Suppressor macrophage treated with lipopolysaccharide for 4 hours (primary cell): Measurements from ENCODE around the gene KLF6.

Experiments
- DNase-seq: peaks from one replicate; pipeline ENCODE4 v3.0.0-alpha.2; 2020

Gene KLF6

DNA sequence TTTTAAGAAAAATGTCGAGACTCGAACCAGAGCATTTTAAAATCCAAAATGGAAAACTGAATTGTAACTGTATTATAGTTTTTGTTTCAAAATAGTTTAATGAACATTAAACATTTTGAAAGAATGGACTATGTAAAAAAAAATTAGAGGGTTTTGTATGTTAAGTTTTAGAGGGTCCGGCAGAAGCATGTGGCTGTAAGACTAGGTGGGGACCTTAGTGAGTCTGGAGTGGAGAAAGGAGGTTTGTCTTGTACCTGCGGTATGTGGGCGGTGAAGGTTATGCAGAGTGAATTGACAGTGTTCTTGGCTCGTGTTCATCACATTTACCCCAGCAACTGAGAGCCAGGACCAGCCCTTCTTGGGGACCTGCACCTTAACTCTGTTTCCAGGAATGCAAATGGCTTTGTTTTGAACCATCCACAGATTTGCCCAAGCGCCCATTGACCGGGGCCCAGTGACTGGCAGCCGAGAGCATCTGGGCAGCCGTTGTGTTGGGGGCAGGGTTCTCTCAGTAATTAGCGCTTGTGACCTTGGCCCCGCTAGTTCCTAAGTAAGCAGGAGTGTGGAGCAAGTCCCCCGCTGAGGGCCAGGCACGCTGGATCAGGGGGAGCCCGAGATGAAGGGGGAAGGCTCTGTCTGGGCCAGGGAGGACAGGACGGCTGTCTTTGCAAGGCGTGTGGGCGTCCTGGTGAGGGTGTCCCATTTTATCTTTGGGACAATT lies 1.4 kb upstream of the KLF6 start:
- no peak for DNase-seq

GRCh38 chr10:3785851-3786271 lies 852 bp upstream of the KLF6 start:
- DNase-seq, result peak; percentile 36

DNA sequence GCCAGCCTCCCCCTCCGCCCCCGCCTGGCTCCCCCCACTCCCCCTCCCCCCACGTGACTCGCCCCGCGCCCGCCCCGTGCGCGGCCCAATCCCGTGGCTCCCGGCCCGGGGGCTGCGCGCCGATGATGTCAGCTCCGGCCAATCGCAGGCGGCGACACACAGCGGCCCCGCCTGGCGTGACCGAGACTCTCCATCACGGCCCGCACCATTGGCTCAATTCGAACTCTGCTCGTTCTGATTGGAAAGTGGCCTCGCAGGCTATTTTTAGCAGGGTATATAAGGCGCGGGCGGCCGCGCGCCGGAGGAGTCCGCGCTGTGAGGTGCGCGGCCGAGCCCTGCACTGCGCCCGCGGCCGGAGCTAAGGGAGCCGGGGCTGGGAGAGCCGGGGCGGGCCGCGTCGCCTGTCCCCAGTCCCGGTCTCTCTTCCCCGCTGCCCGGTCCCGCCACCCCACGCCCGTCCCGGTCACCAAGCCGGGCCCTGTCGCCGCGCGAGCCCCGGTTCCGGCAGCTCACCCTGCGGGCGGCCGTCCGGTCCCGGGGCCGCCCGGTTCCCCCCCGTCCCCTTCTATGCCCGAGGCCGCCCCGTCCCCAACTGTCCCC lies 342 bp upstream of the KLF6 start:
- DNase-seq, result peak; percentile 100

GRCh38 chr10:3783682-3784432 lies 1.2 kb downstream of the KLF6 start:
- DNase-seq, result peak; percentile 77

- peak; percentile 80 for DNase-seq
Observed at GRCh38 chr10:3783316-3783681, 1.7 kb downstream of the KLF6 start.

- DNase-seq, result peak; percentile 90
Observed at GRCh38 chr10:3782451-3783315, 2.3 kb downstream of the KLF6 start.

DNA sequence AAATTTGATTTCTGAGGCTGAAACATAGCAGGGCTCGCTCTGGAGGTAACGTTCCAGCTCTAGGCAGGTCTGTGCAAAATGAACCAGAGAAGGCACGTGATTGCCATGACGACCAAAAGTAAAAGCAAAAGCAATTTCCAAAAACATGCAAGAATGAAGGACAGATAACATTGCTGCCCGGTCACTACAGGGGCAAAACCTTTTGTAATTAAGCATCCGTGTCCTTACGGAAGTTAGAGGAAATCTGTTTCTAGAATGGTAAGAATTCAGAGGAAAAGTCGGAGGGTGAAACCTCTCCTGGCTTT lies 2.9 kb downstream of the KLF6 start:
- DNase-seq, result peak; percentile 63

DNA sequence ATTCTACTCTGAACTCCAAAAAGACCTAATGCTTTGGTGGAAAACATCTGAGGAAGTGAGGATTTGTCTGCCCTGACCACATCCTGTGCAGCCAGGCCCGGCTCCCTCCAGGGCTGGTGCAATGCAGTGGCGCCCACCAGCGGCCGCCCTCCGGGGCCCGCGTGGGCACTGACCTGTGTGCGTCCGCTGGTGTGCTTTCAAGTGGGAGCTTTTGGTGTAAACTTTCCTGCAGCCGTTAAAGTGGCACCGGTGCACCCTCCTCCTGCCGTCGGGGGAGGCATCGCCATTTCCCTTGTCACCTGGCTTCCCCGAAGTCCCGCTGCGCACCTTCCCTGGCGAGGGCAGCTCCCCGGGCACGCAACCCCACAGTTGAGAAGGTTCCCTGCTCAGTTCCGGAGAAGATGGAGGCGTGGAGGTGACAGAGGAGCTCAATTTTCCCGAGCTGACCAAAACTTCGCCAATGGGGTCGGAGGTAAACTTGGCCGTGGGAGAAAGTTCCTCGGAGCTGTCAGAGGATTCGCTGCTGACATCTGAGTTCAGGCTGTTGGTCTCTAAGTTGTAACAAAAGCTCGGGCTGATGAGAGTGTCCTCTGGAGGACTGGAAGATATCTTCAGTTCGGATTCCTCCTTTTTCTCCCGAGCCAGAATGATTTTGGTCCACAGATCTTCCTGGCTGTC lies 3.4 kb downstream of the KLF6 start:
- DNase-seq, result peak; percentile 79

- DNase-seq, result no peak
Observed at GRCh38 chr10:3780771-3781467, 4.1 kb downstream of the KLF6 start.

DNA sequence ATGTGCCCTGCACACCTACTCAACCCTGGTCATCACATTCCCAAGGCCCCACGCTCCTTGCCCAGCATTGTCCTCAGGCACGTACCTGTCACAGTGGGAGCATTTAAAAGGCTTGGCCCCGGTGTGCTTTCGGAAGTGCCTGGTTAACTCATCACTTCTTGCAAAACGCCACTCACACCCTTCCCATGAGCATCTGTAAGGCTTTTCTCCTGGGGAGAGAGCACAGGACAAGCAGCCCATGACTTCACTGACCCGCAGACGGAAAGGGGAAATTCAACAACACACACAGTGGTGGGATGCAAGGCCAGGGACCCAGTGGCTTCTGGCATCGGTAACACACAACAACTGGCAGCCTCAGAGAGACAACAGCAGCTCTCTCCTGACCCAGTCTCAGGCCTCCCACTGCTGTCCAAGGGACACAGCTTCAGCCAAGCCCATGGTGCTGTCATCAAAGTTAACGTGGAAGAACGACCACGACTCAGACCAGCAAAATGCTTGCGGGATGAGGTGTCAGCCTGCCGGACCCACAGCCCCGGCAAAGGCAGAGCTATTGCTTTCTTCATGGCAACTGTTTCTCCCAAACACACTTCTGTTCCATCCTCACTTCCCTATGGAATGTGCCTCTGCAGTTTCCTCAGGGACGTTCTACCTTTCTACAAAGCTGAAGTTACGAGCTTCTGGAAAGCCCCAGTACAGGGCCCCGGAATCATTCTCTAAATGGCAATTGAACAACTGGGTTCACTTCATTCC lies 4.8 kb downstream of the KLF6 start:
- DNase-seq, result peak; percentile 62

DNA sequence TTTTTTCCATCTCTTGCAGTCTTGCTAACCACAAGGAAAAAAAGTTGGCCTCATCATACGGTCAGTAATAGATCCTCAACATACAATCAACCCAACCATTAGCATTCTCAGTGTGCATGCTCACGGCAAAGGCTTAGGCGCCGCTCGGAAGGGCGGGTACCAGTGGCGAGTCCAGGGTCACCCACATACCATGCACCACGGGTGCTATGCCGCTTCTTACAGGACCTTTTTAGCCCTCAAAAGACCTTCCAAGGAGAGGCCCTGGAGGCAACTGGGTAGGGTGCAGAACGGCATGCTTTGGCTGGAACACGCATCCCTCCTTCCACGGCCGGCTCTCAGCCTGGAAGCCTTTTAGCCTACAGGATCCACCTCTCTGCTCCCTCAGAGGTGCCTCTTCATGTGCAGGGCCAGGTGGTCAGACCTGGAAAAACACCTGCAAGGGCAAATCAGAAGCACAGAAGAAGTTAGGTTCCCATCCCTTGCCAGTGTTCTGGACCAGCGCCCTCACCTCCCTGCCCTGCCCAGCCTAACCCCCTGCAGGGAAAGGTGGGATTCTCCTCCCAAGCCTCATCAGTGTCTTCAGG lies 5.8 kb downstream of the KLF6 start:
- no peak for DNase-seq

DNA sequence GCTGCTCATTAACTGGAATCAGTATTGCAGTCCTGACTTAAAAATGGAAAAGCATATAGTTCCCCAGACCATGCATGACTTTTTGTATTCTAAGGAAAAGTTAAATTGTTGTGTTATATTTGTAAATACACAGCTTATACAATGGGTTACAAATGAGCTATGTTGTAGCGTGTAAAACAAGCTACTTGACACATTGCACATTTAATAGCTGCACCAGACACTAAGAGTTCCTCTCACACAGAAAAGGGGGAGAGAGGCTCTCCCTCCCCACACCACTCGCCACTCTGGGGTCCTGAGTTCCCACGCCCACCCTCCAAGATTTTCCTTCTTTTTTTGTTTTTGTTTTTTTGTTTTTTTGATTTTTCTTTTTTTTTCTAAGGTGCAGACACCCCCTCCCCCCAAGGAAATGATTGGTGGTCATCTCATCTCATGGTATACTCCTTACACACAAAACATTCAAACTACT lies 6.3 kb downstream of the KLF6 start:
- DNase-seq, result no peak

DNA sequence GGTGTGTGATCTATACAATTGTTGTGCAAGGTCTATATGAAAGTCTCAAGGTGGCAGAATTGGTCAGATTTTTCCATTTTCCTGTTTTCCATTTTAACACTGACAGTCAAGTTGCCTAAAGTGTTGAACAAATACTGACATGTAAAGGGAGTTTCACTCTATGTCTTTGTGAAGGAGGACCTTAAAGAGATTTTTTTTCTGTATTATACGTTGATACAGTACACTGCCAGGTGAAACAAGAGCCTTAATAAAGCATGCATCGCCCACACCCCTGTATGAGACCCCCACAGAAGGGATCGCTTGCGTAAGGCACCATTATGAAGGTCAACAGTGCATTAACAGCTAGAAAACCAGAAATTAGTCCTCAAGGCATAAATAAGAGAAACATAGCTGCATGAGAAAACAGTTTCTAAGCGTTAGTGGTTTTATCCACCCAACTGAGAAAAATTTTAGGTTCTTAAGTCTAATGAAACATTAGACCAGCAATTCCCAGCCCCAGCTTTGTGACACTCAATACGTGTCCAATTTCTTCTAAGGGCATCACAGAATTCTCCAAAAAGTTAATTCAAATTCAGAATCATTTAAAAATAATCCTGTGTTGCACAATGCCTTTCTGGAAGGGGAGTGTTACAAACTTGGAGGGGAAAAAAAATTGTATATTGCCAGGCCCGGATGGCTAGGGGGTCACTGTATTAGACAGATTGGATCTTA lies 6.9 kb downstream of the KLF6 start:
- peak; percentile 33 for DNase-seq

DNA sequence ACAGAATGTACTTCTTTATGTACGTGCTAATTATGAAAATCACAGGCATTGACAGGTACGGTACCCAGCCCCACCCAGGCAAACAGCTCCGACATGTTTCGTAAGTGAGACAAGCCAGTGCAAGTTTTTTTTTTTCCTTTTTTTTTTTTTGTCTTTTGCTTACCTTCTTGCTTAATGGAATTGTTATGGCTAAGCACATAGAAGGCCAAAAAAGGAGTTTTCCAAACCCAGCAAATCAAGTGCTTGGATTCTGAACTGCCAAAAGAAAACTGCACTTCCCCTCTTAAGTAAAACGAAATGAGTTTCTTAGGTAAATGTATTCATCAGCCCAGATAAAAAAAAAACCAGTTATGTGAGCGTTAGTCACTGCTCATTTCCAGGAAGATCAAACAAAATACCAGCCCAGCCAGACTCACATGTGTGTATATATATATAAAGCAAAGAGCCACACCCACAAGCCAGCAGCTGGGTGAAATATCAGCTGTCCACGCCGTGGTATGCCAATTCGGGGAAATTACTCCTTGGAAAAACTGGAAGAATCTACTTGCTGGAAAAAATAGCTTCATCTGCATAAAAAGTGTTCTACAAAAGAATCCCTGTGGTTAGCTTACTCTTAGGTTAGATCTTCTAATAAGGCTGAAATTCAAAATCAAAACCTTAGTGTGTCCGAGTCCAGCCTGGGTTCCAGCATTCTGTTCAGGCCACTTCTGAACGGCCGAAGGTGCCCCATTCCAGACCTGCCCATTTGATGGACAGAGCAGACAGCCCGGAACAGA lies 8.0 kb downstream of the KLF6 start:
- DNase-seq, result peak; percentile 92

DNA sequence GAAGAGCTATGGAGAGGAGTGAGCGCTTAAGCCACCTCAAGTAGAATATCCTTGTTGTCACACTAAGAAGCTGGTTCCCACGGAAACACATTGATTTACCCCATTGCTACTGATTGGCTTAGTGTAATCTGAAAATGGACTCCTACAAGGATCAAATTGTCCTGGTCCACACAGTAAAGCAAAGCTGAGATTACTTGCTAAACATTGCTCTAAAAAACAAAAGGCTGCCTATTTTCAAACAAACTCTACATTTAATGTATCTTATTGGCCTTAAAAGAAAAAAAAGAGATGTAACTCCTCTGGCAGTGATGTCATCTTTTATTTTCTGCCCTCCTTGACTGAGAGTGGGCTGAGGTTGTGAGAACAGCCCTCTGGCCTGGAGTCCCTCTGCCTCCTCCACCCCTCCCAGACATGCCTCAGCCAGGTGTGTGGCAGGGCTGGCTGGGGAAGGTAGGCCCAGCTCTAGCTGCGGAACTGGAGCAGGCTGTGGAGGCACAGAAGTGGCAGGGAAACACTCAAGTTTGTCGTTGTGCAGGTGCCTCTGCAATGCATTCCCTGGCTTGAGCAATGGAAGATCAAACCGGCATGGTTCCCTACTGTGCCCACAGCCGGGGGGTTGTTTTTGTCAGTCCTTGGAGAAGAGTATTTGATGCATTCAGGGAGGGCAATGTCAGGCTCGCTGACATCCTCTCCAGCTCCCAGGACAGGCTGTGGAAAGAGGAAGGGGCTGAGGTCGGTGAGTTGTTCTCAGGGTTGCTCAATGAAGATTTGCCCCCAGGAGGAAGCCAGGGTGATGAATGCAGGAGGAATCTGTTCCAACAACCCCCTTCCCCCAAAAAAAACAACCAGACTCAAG lies 9.1 kb downstream of the KLF6 start:
- DNase-seq, result peak; percentile 61

DNA sequence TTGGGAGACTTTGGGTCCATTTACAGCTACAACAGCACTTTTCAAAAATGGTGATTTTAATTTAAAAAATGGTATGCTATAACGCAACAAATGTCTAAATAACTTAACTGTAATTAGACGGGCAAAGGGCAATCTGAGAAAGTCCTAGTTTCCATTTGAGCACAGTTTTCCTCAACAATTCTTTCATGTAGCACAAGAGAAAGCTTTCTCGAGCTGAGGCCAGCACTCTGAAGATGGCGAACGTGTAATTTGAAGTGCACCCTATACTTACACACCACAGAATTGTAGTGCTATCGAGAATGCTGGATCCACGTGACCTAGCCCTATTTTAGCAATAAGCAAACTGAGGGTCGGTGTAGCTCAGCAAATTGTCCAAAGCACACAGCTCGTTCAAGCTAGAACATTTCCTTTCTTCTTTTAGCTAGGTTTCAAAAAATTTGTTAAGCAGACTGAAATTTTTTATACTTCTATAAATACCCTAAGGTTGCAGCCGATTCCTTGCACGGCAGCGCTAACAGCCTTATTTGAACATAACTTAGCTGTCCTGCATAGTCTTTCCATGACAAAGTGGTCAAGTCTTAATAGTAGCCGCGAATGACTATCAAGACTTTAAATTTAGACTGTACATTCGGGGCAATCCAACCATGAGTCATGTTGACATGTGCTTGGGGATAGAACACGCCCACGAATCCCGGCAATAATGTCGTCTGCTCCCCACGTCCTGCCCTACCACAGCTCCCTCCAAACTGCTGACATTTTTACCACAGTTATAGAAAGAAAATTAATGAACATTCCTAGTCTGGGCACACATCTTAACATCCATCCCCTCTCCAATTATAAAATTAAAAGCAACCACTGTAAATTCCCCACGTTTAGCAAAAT lies 10.0 kb downstream of the KLF6 start:
- DNase-seq, result peak; percentile 85
